HG02798 (cell line): ENCODE data around the gene CCDC97.
A peak's percentile ranks its signal among the peaks of the same experiment; 100 is the strongest.
"Not testable (repeated sequence)": the region's sequence is repeated elsewhere in the genome, so short reads cannot be mapped to it uniquely, and the experiment has no call there.

Source experiments
- ATAC-seq: cut with Tn5 transposase; IDR thresholded peaks from one replicate; pipeline ENCODE4 v1.9.1; 2021; ENCODE audit warnings: mild to moderate bottlenecking; ENCODE audit not compliant: unreplicated experiment, poor library complexity

Gene CCDC97

GRCh38 chr19:41310033-41310831 is at the start of gene CCDC97:
Gene CCDC97 (plus strand): TSS chr19:41310172. CDS start chr19:41310311, 139 bp downstream.
- ATAC-seq: peak; percentile 84

- ATAC-seq: no peak
Observed at GRCh38 chr19:41261474-41262190, 48.3 kb upstream of the CCDC97 start.

- ATAC-seq: peak; percentile 4
Observed at GRCh38 chr19:41263042-41263849, 46.7 kb upstream of the CCDC97 start.

GRCh38 chr19:41263850-41264580 is 46.0 kb upstream of the CCDC97 start, which contains the start of gene HNRNPUL1:
Gene HNRNPUL1 (plus strand): TSS chr19:41264372. CDS start chr19:41264504, 132 bp downstream.
- peak; percentile 80 for ATAC-seq

GRCh38 chr19:41264581-41265394 is 45.2 kb upstream of the CCDC97 start:
- ATAC-seq: no peak

- ATAC-seq: no peak
Observed at GRCh38 chr19:41265395-41266153, 44.4 kb upstream of the CCDC97 start.

- no peak for ATAC-seq
Observed at GRCh38 chr19:41269055-41269454, 40.9 kb upstream of the CCDC97 start.

GRCh38 chr19:41269571-41269970 is 40.4 kb upstream of the CCDC97 start:
- ATAC-seq: no peak

- ATAC-seq: no peak
Observed at GRCh38 chr19:41273076-41273475, 36.9 kb upstream of the CCDC97 start.

GRCh38 chr19:41274802-41275201 is 35.2 kb upstream of the CCDC97 start:
- ATAC-seq: no peak

- no peak for ATAC-seq
Observed at GRCh38 chr19:41276231-41276630, 33.7 kb upstream of the CCDC97 start.

- ATAC-seq: no peak
Observed at GRCh38 chr19:41278478-41278877, 31.5 kb upstream of the CCDC97 start.

GRCh38 chr19:41288673-41289530 is 21.1 kb upstream of the CCDC97 start:
- no peak for ATAC-seq

GRCh38 chr19:41289814-41290213 is 20.2 kb upstream of the CCDC97 start:
- ATAC-seq: not testable (repeated sequence)

- no peak for ATAC-seq
Observed at GRCh38 chr19:41294393-41294792, 15.6 kb upstream of the CCDC97 start.

- no peak for ATAC-seq
Observed at GRCh38 chr19:41295499-41295898, 14.5 kb upstream of the CCDC97 start.

GRCh38 chr19:41296433-41296871 is 13.5 kb upstream of the CCDC97 start:
- ATAC-seq: no peak
